DOHH2 (cell line): Measurements from ENCODE around the gene CELF5.

Experiments used
- H3F3A ChIP-seq: fragments of 200-600 bp; sonication (generic), shearing (Covaris generic); 2 replicates; pipeline ENCODE4 v1.6.0; 2016; ENCODE audit warnings: antibody characterized with exemption, mild to moderate bottlenecking; ENCODE audit not compliant: control insufficient read depth, insufficient read depth
- H3K27ac ChIP-seq: fragments of 200-600 bp; sonication (generic); 2 replicates; pipeline ENCODE4 v1.5.1; 2014; ENCODE audit warnings: low read depth, mild to moderate bottlenecking, low read length, moderate library complexity
- H3K27me3 ChIP-seq: fragments of 200-600 bp; sonication (generic); 2 replicates; pipeline ENCODE4 v1.6.1; 2014; ENCODE audit warnings: mild to moderate bottlenecking, low read length, mixed read lengths; ENCODE audit not compliant: control insufficient read depth
- H3K36me3 ChIP-seq: fragments of 200-600 bp; sonication (generic); 2 replicates; pipeline ENCODE4 v1.6.1; 2014; ENCODE audit warnings: mild to moderate bottlenecking, low read length, moderate library complexity, mixed read lengths; ENCODE audit not compliant: control insufficient read depth
- H3K4me1 ChIP-seq: fragments of 200-600 bp; sonication (generic); 2 replicates; pipeline ENCODE4 v1.6.1; 2014; ENCODE audit warnings: mild to moderate bottlenecking, low read length, mixed read lengths; ENCODE audit not compliant: control insufficient read depth
- H3K4me2 ChIP-seq: fragments of 200-600 bp; sonication (generic); 2 replicates; pipeline ENCODE4 v1.6.0; 2014; ENCODE audit warnings: mild to moderate bottlenecking, low read length, moderate library complexity
- H3K4me3 ChIP-seq: fragments of 200-600 bp; sonication (generic); 2 replicates; pipeline ENCODE4 v1.5.1; 2014; ENCODE audit warnings: mild to moderate bottlenecking, low read length, mixed read lengths
- H3K79me2 ChIP-seq: fragments of 200-600 bp; sonication (generic); 2 replicates; pipeline ENCODE4 v1.6.1; 2014; ENCODE audit warnings: mild to moderate bottlenecking, low read length, mixed read lengths; ENCODE audit not compliant: control insufficient read depth
- H3K9me2 ChIP-seq: fragments of 200-600 bp; sonication (generic); replicated peaks from 2 replicates; pipeline ENCODE4 v1.6.1; 2014; ENCODE audit warnings: mild to moderate bottlenecking, low read length, mixed read lengths; ENCODE audit not compliant: control insufficient read depth
- H3K9me3 ChIP-seq: fragments of 200-600 bp; sonication (generic); 2 replicates; pipeline ENCODE4 v1.6.1; 2014; ENCODE audit warnings: antibody characterized with exemption, low read length, mixed read lengths; ENCODE audit not compliant: control insufficient read depth, insufficient read depth
- H4K20me1 ChIP-seq: fragments of 200-600 bp; sonication (generic); 2 replicates; pipeline ENCODE4 v1.6.0; 2014; ENCODE audit warnings: low read depth, mild to moderate bottlenecking, antibody characterized with exemption, low read length, moderate library complexity; ENCODE audit not compliant: control insufficient read depth, insufficient read depth
- EZH2phosphoT487 ChIP-seq: fragments of 200-600 bp; sonication (generic); IDR thresholded peaks from 2 replicates; pipeline ENCODE4 v1.6.1; 2017; ENCODE audit warnings: borderline replicate concordance, mild to moderate bottlenecking, antibody characterized with exemption, low read length, moderate library complexity, mixed read lengths
- TF ChIP-seq, protein P1 (sequence below): fragments of 200-600 bp; sonication (generic); IDR thresholded peaks from one replicate; pipeline ENCODE4 v1.5.1; 2014; ENCODE audit warnings: antibody characterized with exemption, mild to moderate bottlenecking, low read depth, low read length; ENCODE audit not compliant: poor library complexity, severe bottlenecking

CELF5 gene

GRCh38 chr19:3225677-3226093, 1.2 kb downstream of the CELF5 start:
- Histone ChIP-seq H3K4me3 (no peak overlapping the region), H4K20me1 (no peaks in the 10 kb centered on the region; the same call in 1 of the 2 replicates), H3K36me3 (no peaks in the 10 kb centered on the region), H3K27ac (no peak overlapping the region), H3K27me3 (peaks cover 27% of the 10 kb centered on the region), H3K9me3 (no peaks in the 10 kb centered on the region), H3K9me2 (no peaks in the 10 kb centered on the region), H3K79me2 (no peaks in the 10 kb centered on the region), H3K4me1 (peaks cover 10% of the 10 kb centered on the region), H3F3A (peaks cover 3% of the 10 kb centered on the region; the same call in 1 of the 2 replicates), H3K4me2 (no peak overlapping the region)
- no peak for TF ChIP-seq EZH2phosphoT487

GRCh38 chr19:3227054-3227626, 2.7 kb downstream of the CELF5 start:
- H3K36me3 ChIP-seq = no peaks in the 10 kb centered on the region
- H3K27me3 ChIP-seq = peaks cover 27% of the 10 kb centered on the region
- H3K4me3 ChIP-seq = no peak overlapping the region
- H3K4me2 ChIP-seq = no peak overlapping the region
- no peaks in the 10 kb centered on the region for H3K9me3 ChIP-seq
- no peaks in the 10 kb centered on the region for H3K9me2 ChIP-seq
- no peaks in the 10 kb centered on the region for H3K79me2 ChIP-seq
- no peak overlapping the region for H3K27ac ChIP-seq
- TF ChIP-seq, protein P1, sequence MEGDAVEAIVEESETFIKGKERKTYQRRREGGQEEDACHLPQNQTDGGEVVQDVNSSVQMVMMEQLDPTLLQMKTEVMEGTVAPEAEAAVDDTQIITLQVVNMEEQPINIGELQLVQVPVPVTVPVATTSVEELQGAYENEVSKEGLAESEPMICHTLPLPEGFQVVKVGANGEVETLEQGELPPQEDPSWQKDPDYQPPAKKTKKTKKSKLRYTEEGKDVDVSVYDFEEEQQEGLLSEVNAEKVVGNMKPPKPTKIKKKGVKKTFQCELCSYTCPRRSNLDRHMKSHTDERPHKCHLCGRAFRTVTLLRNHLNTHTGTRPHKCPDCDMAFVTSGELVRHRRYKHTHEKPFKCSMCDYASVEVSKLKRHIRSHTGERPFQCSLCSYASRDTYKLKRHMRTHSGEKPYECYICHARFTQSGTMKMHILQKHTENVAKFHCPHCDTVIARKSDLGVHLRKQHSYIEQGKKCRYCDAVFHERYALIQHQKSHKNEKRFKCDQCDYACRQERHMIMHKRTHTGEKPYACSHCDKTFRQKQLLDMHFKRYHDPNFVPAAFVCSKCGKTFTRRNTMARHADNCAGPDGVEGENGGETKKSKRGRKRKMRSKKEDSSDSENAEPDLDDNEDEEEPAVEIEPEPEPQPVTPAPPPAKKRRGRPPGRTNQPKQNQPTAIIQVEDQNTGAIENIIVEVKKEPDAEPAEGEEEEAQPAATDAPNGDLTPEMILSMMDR = no peak
- TF ChIP-seq EZH2phosphoT487 = no peak
- H3K4me1 ChIP-seq = peaks cover 10% of the 10 kb centered on the region
- H4K20me1 ChIP-seq = no peaks in the 10 kb centered on the region; the same call in none of the 2 replicates
- H3F3A ChIP-seq = peaks cover 3% of the 10 kb centered on the region; the same call in 1 of the 2 replicates

GRCh38 chr19:3229346-3229743, 4.9 kb downstream of the CELF5 start:
- no peaks in the 10 kb centered on the region for H3K79me2 ChIP-seq
- no peaks in the 10 kb centered on the region for H3K9me2 ChIP-seq
- no peak overlapping the region for H3K4me2 ChIP-seq
- TF ChIP-seq, protein P1 = no peak
- TF ChIP-seq EZH2phosphoT487 = no peak
- no peak overlapping the region for H3K27ac ChIP-seq
- peaks cover 27% of the 10 kb centered on the region for H3K27me3 ChIP-seq
- H3K9me3 ChIP-seq = no peaks in the 10 kb centered on the region
- no peaks in the 10 kb centered on the region for H3K36me3 ChIP-seq
- H4K20me1 ChIP-seq = peaks cover 1% of the 10 kb centered on the region
- no peak overlapping the region for H3K4me3 ChIP-seq
- H3K4me1 ChIP-seq = peaks cover 10% of the 10 kb centered on the region
- no peaks in the 10 kb centered on the region for H3F3A ChIP-seq

- Histone ChIP-seq H3K9me2 (no peaks in the 10 kb centered on the region), H3K36me3 (no peaks in the 10 kb centered on the region), H3K4me1 (peaks cover 10% of the 10 kb centered on the region), H3K9me3 (no peaks in the 10 kb centered on the region), H3K4me2 (no peak overlapping the region), H3K27ac (no peak overlapping the region), H3K79me2 (no peaks in the 10 kb centered on the region), H3K4me3 (no peak overlapping the region), H3K27me3 (peaks cover 27% of the 10 kb centered on the region), H4K20me1 (peaks cover 4% of the 10 kb centered on the region), H3F3A (no peaks in the 10 kb centered on the region)
- TF ChIP-seq, protein P1 = no peak
- no peak for TF ChIP-seq EZH2phosphoT487
These were observed 5.5 kb downstream of the CELF5 start for GRCh38 chr19:3229888-3230496.
